ENCODE measurements around the gene CNN2.

Gene CNN2

GRCh38 chr19:1070931-1071791 is 44.8 kb downstream of the CNN2 start:
- TF ChIP-seq GATA3 (IDR thresholded peaks at IDR 0.05; ENCODE audit: low read depth, low read length) (no peak), GATA2 (IDR thresholded peaks at IDR 0.05; ENCODE audit: low read depth, low read length) (no peak)

- TF ChIP-seq GATA3 (IDR thresholded peaks at IDR 0.05; ENCODE audit: low read depth, low read length): no peak
- no peak for TF ChIP-seq GATA2 (IDR thresholded peaks at IDR 0.05; ENCODE audit: low read depth, low read length)
Measured at GRCh38 chr19:1072371-1073015, 46.1 kb downstream of the CNN2 start.

- TF ChIP-seq GATA2 (IDR thresholded peaks at IDR 0.05; ENCODE audit: low read depth, low read length): no peak
- TF ChIP-seq GATA3 (IDR thresholded peaks at IDR 0.05; ENCODE audit: low read depth, low read length): no peak
Measured at GRCh38 chr19:1073063-1073955, 46.9 kb downstream of the CNN2 start.

- TF ChIP-seq GATA3 (IDR thresholded peaks at IDR 0.05; ENCODE audit: low read depth, low read length): no peak
- TF ChIP-seq GATA2 (IDR thresholded peaks at IDR 0.05; ENCODE audit: low read depth, low read length): no peak
Measured at GRCh38 chr19:1073956-1074517, 47.6 kb downstream of the CNN2 start.

GRCh38 chr19:1074544-1075283 is 48.3 kb downstream of the CNN2 start:
- TF ChIP-seq GATA2 (IDR thresholded peaks at IDR 0.05; ENCODE audit: low read depth, low read length) (no peak), GATA3 (IDR thresholded peaks at IDR 0.05; ENCODE audit: low read depth, low read length) (no peak)

- TF ChIP-seq GATA3 (IDR thresholded peaks at IDR 0.05; ENCODE audit: low read depth, low read length) (no peak), GATA2 (IDR thresholded peaks at IDR 0.05; ENCODE audit: low read depth, low read length) (no peak)
Measured at GRCh38 chr19:1076046-1076386, 49.6 kb downstream of the CNN2 start.

GRCh38 chr19:1076951-1077350 is 50.5 kb downstream of the CNN2 start:
- TF ChIP-seq GATA2 (IDR thresholded peaks at IDR 0.05; ENCODE audit: low read depth, low read length): no peak
- TF ChIP-seq GATA3 (IDR thresholded peaks at IDR 0.05; ENCODE audit: low read depth, low read length): no peak

GRCh38 chr19:1079566-1080111 is 53.2 kb downstream of the CNN2 start:
- no peak for TF ChIP-seq GATA3 (IDR thresholded peaks at IDR 0.05; ENCODE audit: low read depth, low read length)
- TF ChIP-seq GATA2 (IDR thresholded peaks at IDR 0.05; ENCODE audit: low read depth, low read length): no peak

- TF ChIP-seq GATA3 (IDR thresholded peaks at IDR 0.05; ENCODE audit: low read depth, low read length): no peak
- TF ChIP-seq GATA2 (IDR thresholded peaks at IDR 0.05; ENCODE audit: low read depth, low read length): no peak
Measured at GRCh38 chr19:1080360-1081161, 54.2 kb downstream of the CNN2 start.

- no peak for TF ChIP-seq GATA2 (IDR thresholded peaks at IDR 0.05; ENCODE audit: low read depth, low read length)
- no peak for TF ChIP-seq GATA3 (IDR thresholded peaks at IDR 0.05; ENCODE audit: low read depth, low read length)
Measured at GRCh38 chr19:1081301-1082164, 55.1 kb downstream of the CNN2 start.

GRCh38 chr19:1082165-1082927 is 55.9 kb downstream of the CNN2 start:
- TF ChIP-seq GATA3 (IDR thresholded peaks at IDR 0.05; ENCODE audit: low read depth, low read length) (no peak), GATA2 (IDR thresholded peaks at IDR 0.05; ENCODE audit: low read depth, low read length) (no peak)
